LNCaP clone FGC (cell line): ENCODE measurements around the gene CPSF4L.

Experiments used
- DNase-seq: peaks from one replicate; pipeline ENCODE4 v3.0.0-alpha.2; 2011; ENCODE audit warnings: low read depth
- H3K4me3 ChIP-seq: 2 replicates; pipeline ENCODE4 v1.5.1; 2011; ENCODE audit warnings: mild to moderate bottlenecking, low read depth, low read length, control low read depth
- CTCF ChIP-seq: IDR thresholded peaks from 2 replicates; pipeline ENCODE4 v1.5.1; 2012; ENCODE audit warnings: mild to moderate bottlenecking; ENCODE audit not compliant: control insufficient read depth, insufficient read depth; ENCODE audit errors: extremely low read depth

Gene CPSF4L

GRCh38 chr17:73284354-73284753 lies 22.7 kb upstream of the CPSF4L start:
- TF ChIP-seq CTCF: no peak
- no peak overlapping the region for H3K4me3 ChIP-seq
- no peak for DNase-seq

- no peak for TF ChIP-seq CTCF
- DNase-seq: no peak
Observed at GRCh38 chr17:73283841-73284282, 22.2 kb upstream of the CPSF4L start.

GRCh38 chr17:73283250-73283649 lies 21.6 kb upstream of the CPSF4L start:
- no peak for TF ChIP-seq CTCF
- DNase-seq: no peak
- H3K4me3 ChIP-seq: no peak overlapping the region

More at GRCh38 chr17:73283841-73284282, 22.2 kb upstream of the CPSF4L start:
- H3K4me3 ChIP-seq: no peak overlapping the region

GRCh38 chr17:73282629-73283028 lies 20.9 kb upstream of the CPSF4L start:
- DNase-seq: no peak
- no peak overlapping the region for H3K4me3 ChIP-seq
- no peak for TF ChIP-seq CTCF

- DNase-seq: no peak
- no peak for TF ChIP-seq CTCF
- no peak overlapping the region for H3K4me3 ChIP-seq
Observed at GRCh38 chr17:73281928-73282327, 20.2 kb upstream of the CPSF4L start.

GRCh38 chr17:73280191-73280590 lies 18.5 kb upstream of the CPSF4L start:
- TF ChIP-seq CTCF: no peak
- no peak overlapping the region for H3K4me3 ChIP-seq
- no peak for DNase-seq

- TF ChIP-seq CTCF: no peak
- no peak for DNase-seq
Observed at GRCh38 chr17:73279704-73280103, 18.0 kb upstream of the CPSF4L start.

More at GRCh38 chr17:73279704-73280103, 18.0 kb upstream of the CPSF4L start:
- no peak overlapping the region for H3K4me3 ChIP-seq
